SH-SY5Y (cell line): Measurements from ENCODE around the gene FASTKD3.

Experiments used
- GATA2 ChIP-seq: IDR thresholded peaks from 2 replicates; pipeline ENCODE4 v1.6.1; 2011; ENCODE audit warnings: mild to moderate bottlenecking, low read depth, low read length
- GATA3 ChIP-seq: IDR thresholded peaks from 2 replicates; pipeline ENCODE4 v1.6.1; 2011; ENCODE audit warnings: low read depth, mild to moderate bottlenecking, low read length, moderate library complexity

DNA sequence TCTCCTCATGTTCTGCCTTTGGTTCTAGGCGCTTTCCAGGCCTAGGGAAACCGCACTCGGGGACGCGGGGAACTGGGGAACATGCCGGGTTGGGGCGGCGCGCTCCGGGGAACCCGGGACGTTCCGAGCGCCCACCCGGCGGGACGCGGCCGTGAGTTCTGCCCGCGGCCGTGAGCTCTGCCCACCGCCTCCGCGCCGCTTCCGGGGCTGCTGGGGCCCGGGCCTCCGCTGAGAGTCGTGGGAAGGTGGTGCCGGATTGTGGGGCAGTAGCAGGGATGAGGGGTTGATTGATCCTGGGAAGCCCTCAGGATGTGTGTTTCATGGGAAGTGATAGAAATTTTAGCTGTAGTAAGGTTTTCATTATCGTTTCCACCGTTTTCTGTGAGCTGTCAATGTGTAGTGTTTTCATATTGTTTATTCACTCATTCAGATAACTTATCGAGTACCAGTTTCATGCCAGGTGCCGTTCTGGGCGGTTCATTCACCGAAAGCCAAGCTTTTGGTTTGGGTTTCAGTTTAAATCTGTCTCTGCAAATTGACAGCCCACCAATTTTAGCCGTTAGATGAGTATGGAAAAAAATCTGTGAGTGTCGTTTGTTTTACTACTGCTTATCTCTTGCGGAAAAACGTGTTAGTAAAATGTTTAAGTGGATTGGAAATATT is 774 bp upstream of the FASTKD3 start:
- TF ChIP-seq GATA3 = no peak
- TF ChIP-seq GATA2 = no peak
